Ishikawa (cell line): ENCODE results near the gene VGF.

Experiments
- MAX ChIP-seq: IDR thresholded peaks from 2 replicates; pipeline ENCODE4 v1.6.1; 2012
- RAD21 ChIP-seq: IDR thresholded peaks from 2 replicates; pipeline ENCODE4 v1.6.1; 2012; ENCODE audit warnings: low read depth
- TAF1 ChIP-seq: IDR thresholded peaks from 2 replicates; pipeline ENCODE4 v1.6.1; 2012; ENCODE audit warnings: low read depth, mild to moderate bottlenecking

GRCh38 chr7:101195884-101196283 is 30.5 kb upstream of the VGF start:
- TF ChIP-seq RAD21: no peak
- TF ChIP-seq MAX: no peak
- no peak for TF ChIP-seq TAF1
